Coronary artery (tissue), 2 donors: ENCODE measurements around the gene EXOC5.
"Not testable (repeated sequence)": the region's sequence is repeated elsewhere in the genome, so short reads cannot be mapped to it uniquely, and the experiment has no call there.

Source experiments
- DNase-seq: peaks from one replicate; pipeline ENCODE4 v3.0.0-alpha.2; 2017; ENCODE audit warnings: low spot score
- H3K27ac ChIP-seq, 2 donors: fragments of 200-600 bp; sonication (generic); one replicate each; pipeline ENCODE4 v1.5.1; 2016 to 2019
- H3K4me3 ChIP-seq: fragments of 200-600 bp; sonication (generic); 2 replicates; pipeline ENCODE4 v1.5.1; 2016; ENCODE audit warnings: mild to moderate bottlenecking, moderate library complexity
- CTCF ChIP-seq: fragments of 200-600 bp; sonication (generic); IDR thresholded peaks from one replicate; pipeline ENCODE4 v1.5.1; 2019; ENCODE audit warnings: antibody characterized with exemption

EXOC5 gene

GRCh38 chr14:57254884-57255283, 13.8 kb downstream of the EXOC5 start:
- DNase-seq = no peak
- no peak for TF ChIP-seq CTCF
- no peak overlapping the region for H3K4me3 ChIP-seq
- no peak overlapping the region for H3K27ac ChIP-seq

GRCh38 chr14:57246933-57247657, 21.6 kb downstream of the EXOC5 start:
- no peak for TF ChIP-seq CTCF
- H3K27ac ChIP-seq = no peak overlapping the region
- no peak for DNase-seq
- no peak overlapping the region for H3K4me3 ChIP-seq

- Histone ChIP-seq H3K27ac (no peak overlapping the region), H3K4me3 (no peak overlapping the region)
- DNase-seq = no peak
- TF ChIP-seq CTCF = no peak
These were observed 22.8 kb downstream of the EXOC5 start for GRCh38 chr14:57245941-57246340.

- DNase-seq = no peak
- no peak for TF ChIP-seq CTCF
- Histone ChIP-seq H3K27ac (no peak overlapping the region), H3K4me3 (no peak overlapping the region)
These were observed 24.6 kb downstream of the EXOC5 start for GRCh38 chr14:57244106-57244505.

GRCh38 chr14:57243320-57243719, 25.4 kb downstream of the EXOC5 start:
- DNase-seq = no peak
- Histone ChIP-seq H3K27ac (no peak overlapping the region), H3K4me3 (no peak overlapping the region)
- no peak for TF ChIP-seq CTCF

GRCh38 chr14:57240115-57240514, 28.6 kb downstream of the EXOC5 start:
- H3K4me3 ChIP-seq, DNase-seq, H3K27ac ChIP-seq: not testable (repeated sequence)

- DNase-seq = no peak
- H3K27ac ChIP-seq = no peak overlapping the region
- no peak overlapping the region for H3K4me3 ChIP-seq
- no peak for TF ChIP-seq CTCF
These were observed 36.7 kb downstream of the EXOC5 start for GRCh38 chr14:57232006-57232405.

DNA sequence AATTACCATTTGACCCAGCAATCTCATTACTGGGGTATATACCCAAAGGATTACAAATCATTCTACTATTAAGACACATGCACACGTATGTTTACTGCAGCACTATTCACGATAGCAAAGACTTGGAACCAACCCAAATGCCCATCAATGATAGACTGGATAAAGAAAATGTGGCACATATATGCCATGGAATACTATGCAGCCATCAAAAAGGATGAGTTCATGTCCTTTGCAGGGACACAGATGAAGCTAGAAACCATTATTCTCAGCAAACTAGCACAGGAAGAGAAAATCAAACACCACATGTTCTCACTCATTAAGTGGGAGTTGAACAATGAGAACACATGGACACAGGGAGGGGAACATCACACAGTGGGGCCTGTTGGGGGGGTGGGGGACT, 40.4 kb downstream of the EXOC5 start:
- not testable (repeated sequence) for H3K4me3 ChIP-seq, H3K27ac ChIP-seq, DNase-seq
